ENCODE data around the gene IGSF3.
"Not testable (repeated sequence)": the region's sequence is repeated elsewhere in the genome, so short reads cannot be mapped to it uniquely, and the experiment has no call there.

The IGSF3 gene

DNA sequence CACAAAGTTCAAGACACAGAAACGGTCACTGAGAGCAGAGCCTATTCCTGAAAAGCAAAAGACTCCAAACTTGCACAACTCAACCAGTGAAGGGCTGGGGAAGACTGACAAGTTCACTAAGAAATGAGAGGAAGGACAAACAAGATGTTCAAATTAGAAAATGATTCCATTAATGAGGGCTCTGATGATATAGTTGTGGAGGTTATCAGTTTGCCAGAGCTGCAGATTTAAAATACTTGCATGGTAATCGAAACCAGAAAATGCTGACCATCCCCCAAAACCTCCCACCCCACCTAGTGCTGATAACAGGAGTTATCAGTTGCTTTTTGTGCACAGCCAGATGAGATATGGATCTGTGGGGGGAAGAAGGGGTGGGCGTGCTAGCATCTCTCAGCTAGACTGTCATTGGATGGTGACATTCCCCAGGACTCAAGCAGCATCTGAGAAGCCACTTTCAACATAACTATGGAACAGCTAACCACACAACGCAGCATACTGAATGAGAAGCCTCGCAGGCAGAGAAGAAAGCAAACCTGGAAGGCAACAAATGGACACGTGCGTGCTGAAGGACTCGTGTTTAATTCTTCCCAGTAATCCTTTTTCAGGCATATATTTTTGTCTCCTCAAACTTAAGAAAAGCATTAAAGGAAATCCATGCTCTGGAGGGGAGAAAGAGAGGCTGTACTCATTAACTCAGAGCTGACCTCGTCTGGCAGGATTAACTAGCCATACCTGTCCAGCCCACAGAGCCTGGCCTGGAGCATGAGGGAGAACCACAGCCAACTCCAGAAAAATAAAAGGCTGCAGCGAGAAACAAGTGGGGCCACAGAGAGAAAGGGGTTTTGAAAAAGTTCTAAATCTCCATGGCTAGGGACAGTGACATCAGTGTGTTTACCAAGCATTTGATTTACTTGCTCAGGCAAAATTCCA lies 35.3 kb downstream of the IGSF3 start:
- H3K9ac ChIP-seq (ENCODE audit: low read depth in 1 of 2, low read length in 2 of 2); H3K9me3 ChIP-seq (ENCODE audit: control insufficient read depth in 1 of 2, low read length in 2 of 2); H3K4me3 ChIP-seq (ENCODE audit: low read depth in 1 of 2, low read length in 2 of 2); H3K4me1 ChIP-seq (ENCODE audit: control insufficient read depth in 1 of 2, insufficient read depth in 2 of 2, low read length in 2 of 2); H3K27ac ChIP-seq (ENCODE audit: low read depth, low read length); H3K36me3 ChIP-seq (ENCODE audit: control insufficient read depth in 1 of 2, insufficient read depth in 2 of 2, low read length in 2 of 2); H3K27me3 ChIP-seq (ENCODE audit: control insufficient read depth in 1 of 2, insufficient read depth in 2 of 2, low read length in 2 of 2): not testable (repeated sequence)

DNA sequence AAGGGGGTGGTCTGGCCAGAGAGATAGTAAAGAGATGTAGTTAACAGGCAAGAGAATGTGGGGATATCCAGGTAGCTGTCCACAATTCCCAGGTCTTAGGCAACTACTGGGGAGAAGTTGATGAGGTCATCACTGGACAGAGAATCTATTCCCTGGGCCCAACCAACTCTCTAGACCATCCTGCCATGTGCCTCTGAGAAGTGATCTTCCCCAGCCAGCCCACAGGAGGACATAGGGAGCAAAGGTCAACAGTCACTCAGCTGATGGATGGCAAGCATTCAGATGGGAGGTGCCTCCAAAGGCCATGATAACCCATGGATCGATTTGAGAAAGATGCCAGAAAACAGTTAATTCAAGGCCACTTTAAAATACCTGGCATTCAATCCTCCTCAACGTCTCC lies 36.0 kb downstream of the IGSF3 start:
- H3K27ac ChIP-seq (ENCODE audit: low read depth, low read length); H3K4me3 ChIP-seq (ENCODE audit: low read depth in 1 of 2, low read length in 2 of 2); H3K4me1 ChIP-seq (ENCODE audit: control insufficient read depth in 1 of 2, insufficient read depth in 2 of 2, low read length in 2 of 2); H3K27me3 ChIP-seq (ENCODE audit: control insufficient read depth in 1 of 2, insufficient read depth in 2 of 2, low read length in 2 of 2); H3K9ac ChIP-seq (ENCODE audit: low read depth in 1 of 2, low read length in 2 of 2); H3K9me3 ChIP-seq (ENCODE audit: control insufficient read depth in 1 of 2, low read length in 2 of 2); H3K36me3 ChIP-seq (ENCODE audit: control insufficient read depth in 1 of 2, insufficient read depth in 2 of 2, low read length in 2 of 2): not testable (repeated sequence)

DNA sequence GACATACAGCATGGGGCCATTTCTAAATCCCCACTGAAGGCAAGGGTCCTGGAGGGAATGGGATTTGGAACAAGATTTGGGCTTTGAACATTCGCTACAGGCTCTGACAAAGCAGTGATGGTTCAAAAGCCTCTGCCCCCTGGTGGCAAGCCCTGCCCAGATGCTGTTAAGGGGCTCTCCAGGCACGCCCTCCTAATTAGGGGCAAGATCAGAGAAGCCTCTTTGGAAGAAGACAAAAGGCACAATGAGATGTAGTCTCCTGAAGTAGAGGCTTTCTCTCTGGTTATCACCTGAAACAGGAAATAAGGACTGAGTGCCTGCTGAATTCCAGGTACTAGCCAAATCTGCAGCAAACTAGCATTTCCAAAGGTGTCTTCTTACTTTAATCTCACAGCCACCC lies 37.5 kb downstream of the IGSF3 start:
- H3K9ac ChIP-seq (ENCODE audit: low read depth in 1 of 2, low read length in 2 of 2); H3K27me3 ChIP-seq (ENCODE audit: control insufficient read depth in 1 of 2, insufficient read depth in 2 of 2, low read length in 2 of 2); H3K27ac ChIP-seq (ENCODE audit: low read depth, low read length); H3K9me3 ChIP-seq (ENCODE audit: control insufficient read depth in 1 of 2, low read length in 2 of 2); H3K4me3 ChIP-seq (ENCODE audit: low read depth in 1 of 2, low read length in 2 of 2); H3K4me1 ChIP-seq (ENCODE audit: control insufficient read depth in 1 of 2, insufficient read depth in 2 of 2, low read length in 2 of 2); H3K36me3 ChIP-seq (ENCODE audit: control insufficient read depth in 1 of 2, insufficient read depth in 2 of 2, low read length in 2 of 2): not testable (repeated sequence)

DNA sequence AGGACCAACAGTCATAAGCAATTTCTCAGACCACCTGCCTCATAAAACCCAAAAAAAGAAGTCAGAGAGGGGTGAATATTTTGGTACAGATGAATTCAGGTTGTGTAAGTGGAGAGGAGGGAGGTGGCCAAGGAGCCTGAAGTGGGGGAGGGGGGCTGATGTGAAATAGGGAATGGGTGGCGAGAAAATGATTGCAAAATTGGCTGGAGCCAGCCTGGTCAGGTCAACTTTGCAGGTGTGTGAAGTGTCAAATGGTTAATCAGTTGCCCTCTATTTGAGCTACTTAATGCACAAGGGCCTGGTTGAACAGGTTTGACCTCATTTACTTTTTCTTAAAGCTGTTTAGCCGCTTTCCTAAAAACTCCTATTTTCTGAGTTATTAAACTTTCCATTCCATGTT lies 38.1 kb downstream of the IGSF3 start:
- H3K27ac ChIP-seq (ENCODE audit: low read depth, low read length); H3K9ac ChIP-seq (ENCODE audit: low read depth in 1 of 2, low read length in 2 of 2); H3K36me3 ChIP-seq (ENCODE audit: control insufficient read depth in 1 of 2, insufficient read depth in 2 of 2, low read length in 2 of 2); H3K9me3 ChIP-seq (ENCODE audit: control insufficient read depth in 1 of 2, low read length in 2 of 2); H3K27me3 ChIP-seq (ENCODE audit: control insufficient read depth in 1 of 2, insufficient read depth in 2 of 2, low read length in 2 of 2); H3K4me1 ChIP-seq (ENCODE audit: control insufficient read depth in 1 of 2, insufficient read depth in 2 of 2, low read length in 2 of 2); H3K4me3 ChIP-seq (ENCODE audit: low read depth in 1 of 2, low read length in 2 of 2): not testable (repeated sequence)

DNA sequence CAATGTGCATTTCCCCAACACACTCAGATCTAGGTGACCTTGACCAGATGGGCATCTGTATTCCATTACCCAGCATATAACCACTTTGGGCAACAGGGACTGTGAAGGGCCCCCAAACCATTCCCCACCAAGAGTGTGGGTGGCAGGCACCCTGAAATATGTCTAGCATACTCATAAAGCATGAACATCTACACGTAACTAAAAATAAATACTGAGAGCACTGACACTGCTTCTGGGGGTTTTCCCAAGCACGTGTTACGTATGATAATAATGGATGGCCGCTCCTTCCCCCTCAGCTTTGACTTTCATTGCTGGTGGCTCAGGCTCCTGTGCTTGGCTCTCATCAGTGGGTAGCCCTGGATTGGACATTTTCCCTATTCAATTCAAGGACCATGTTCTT lies 39.1 kb downstream of the IGSF3 start:
- no peak overlapping the region for H3K4me3 ChIP-seq (ENCODE audit: low read depth in 1 of 2, low read length in 2 of 2)
- H3K4me1 ChIP-seq (ENCODE audit: control insufficient read depth in 1 of 2, insufficient read depth in 2 of 2, low read length in 2 of 2) = peaks cover 5 to 10% of the 10 kb centered on the region in 2 donors
- H3K9me3 ChIP-seq (ENCODE audit: control insufficient read depth in 1 of 2, low read length in 2 of 2) = no peaks in the 10 kb centered on the region
- no peak overlapping the region for H3K27ac ChIP-seq (ENCODE audit: low read depth, low read length)
- no peak overlapping the region for H3K9ac ChIP-seq (ENCODE audit: low read depth in 1 of 2, low read length in 2 of 2)
- no peaks in the 10 kb centered on the region for H3K27me3 ChIP-seq (ENCODE audit: control insufficient read depth in 1 of 2, insufficient read depth in 2 of 2, low read length in 2 of 2)
- H3K36me3 ChIP-seq (ENCODE audit: control insufficient read depth in 1 of 2, insufficient read depth in 2 of 2, low read length in 2 of 2) = no peaks in the 10 kb centered on the region

DNA sequence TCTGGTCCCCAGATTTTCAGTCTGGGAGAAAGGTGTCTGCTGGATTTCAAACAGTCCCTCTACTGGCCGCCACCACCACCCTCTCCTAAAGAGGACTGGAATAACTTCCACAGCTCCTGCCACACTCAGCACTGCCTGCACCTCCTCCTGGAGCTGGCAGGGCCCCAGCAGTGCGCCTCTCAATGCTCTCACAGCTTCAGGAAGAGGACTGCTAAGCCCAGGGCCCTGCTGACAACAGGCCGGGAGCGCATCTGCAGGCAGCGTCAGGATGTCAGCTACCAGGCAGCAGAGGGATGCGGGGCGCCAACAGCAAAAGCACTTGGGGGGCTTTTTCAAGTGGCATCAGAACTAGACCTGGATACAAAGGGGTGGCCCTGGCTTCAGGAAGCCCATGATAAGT lies 40.2 kb downstream of the IGSF3 start:
- not testable (repeated sequence) for H3K27ac ChIP-seq (ENCODE audit: low read depth, low read length)

DNA sequence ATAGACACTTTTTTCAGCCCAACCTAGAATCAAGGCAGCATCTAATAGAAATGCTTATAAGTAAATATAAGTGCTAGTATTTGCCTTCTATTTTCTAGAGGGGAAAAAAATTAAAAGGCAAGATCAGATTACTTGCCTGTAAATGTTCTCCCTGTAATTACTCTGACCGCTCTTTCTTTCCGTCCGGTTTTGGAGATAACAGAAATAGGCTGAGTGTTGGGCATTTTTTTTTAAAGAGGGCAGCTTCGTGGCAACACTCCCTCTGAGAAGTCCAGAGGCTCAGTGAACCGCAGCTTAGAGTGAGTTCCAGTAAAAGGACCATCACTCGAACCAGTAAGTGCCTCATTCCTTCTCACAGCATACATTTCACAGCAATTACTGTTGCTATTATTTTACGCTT lies 40.6 kb downstream of the IGSF3 start:
- not testable (repeated sequence) for H3K4me1 ChIP-seq (ENCODE audit: control insufficient read depth in 1 of 2, insufficient read depth in 2 of 2, low read length in 2 of 2); H3K27me3 ChIP-seq (ENCODE audit: control insufficient read depth in 1 of 2, insufficient read depth in 2 of 2, low read length in 2 of 2); H3K9ac ChIP-seq (ENCODE audit: low read depth in 1 of 2, low read length in 2 of 2); H3K4me3 ChIP-seq (ENCODE audit: low read depth in 1 of 2, low read length in 2 of 2); H3K27ac ChIP-seq (ENCODE audit: low read depth, low read length); H3K9me3 ChIP-seq (ENCODE audit: control insufficient read depth in 1 of 2, low read length in 2 of 2); H3K36me3 ChIP-seq (ENCODE audit: control insufficient read depth in 1 of 2, insufficient read depth in 2 of 2, low read length in 2 of 2)

More for the DNA sequence above, 40.2 kb downstream of the IGSF3 start:
- H3K9ac ChIP-seq (ENCODE audit: low read depth in 1 of 2, low read length in 2 of 2); H3K4me3 ChIP-seq (ENCODE audit: low read depth in 1 of 2, low read length in 2 of 2); H3K4me1 ChIP-seq (ENCODE audit: control insufficient read depth in 1 of 2, insufficient read depth in 2 of 2, low read length in 2 of 2); H3K27me3 ChIP-seq (ENCODE audit: control insufficient read depth in 1 of 2, insufficient read depth in 2 of 2, low read length in 2 of 2); H3K9me3 ChIP-seq (ENCODE audit: control insufficient read depth in 1 of 2, low read length in 2 of 2); H3K36me3 ChIP-seq (ENCODE audit: control insufficient read depth in 1 of 2, insufficient read depth in 2 of 2, low read length in 2 of 2): not testable (repeated sequence)

DNA sequence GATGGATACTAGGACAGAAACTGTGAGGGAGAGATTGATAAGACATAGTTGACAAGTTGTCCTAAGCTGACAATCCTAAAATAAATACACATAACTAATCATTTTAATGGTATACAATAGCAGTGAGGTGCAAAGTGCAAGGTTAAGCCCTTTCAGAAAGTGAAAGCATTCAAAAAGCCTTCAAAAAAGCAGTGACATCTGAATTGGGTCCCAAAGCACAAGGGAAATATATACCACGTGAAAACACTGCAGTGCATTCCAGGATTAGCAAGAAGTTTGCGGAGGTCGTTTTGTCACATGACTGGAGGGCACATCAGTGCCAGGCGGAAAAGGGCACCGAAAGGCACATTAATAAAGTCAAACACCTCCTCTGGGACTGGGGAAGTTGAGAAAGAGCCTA lies 42.4 kb downstream of the IGSF3 start:
- not testable (repeated sequence) for H3K4me3 ChIP-seq (ENCODE audit: low read depth in 1 of 2, low read length in 2 of 2); H3K36me3 ChIP-seq (ENCODE audit: control insufficient read depth in 1 of 2, insufficient read depth in 2 of 2, low read length in 2 of 2); H3K9ac ChIP-seq (ENCODE audit: low read depth in 1 of 2, low read length in 2 of 2); H3K27ac ChIP-seq (ENCODE audit: low read depth, low read length); H3K27me3 ChIP-seq (ENCODE audit: control insufficient read depth in 1 of 2, insufficient read depth in 2 of 2, low read length in 2 of 2); H3K9me3 ChIP-seq (ENCODE audit: control insufficient read depth in 1 of 2, low read length in 2 of 2); H3K4me1 ChIP-seq (ENCODE audit: control insufficient read depth in 1 of 2, insufficient read depth in 2 of 2, low read length in 2 of 2)

DNA sequence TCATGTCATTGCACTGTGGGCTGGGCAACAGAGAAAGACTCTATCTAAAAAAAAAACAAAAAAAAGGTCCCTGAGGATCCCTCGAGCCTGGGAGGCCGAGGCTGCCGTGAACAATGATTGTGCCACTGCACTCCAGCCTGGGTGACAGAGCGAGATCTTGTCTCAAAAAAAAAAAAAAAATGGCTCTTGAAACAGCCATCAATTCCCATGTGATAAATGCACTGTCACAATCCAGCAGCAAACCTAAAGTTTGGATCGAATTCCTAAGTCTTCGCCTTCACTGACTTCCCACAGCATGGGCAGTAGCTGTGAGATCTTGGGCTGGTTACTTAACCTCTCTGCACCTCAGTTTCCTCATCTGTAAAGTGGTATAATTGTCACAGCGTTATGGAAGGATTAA lies 43.5 kb downstream of the IGSF3 start:
- Histone ChIP-seq H3K27ac (ENCODE audit: low read depth, low read length) (no peak overlapping the region), H3K9ac (ENCODE audit: low read depth in 1 of 2, low read length in 2 of 2) (no peak overlapping the region), H3K4me3 (ENCODE audit: low read depth in 1 of 2, low read length in 2 of 2) (no peak overlapping the region), H3K9me3 (ENCODE audit: control insufficient read depth in 1 of 2, low read length in 2 of 2) (no peaks in the 10 kb centered on the region), H3K36me3 (ENCODE audit: control insufficient read depth in 1 of 2, insufficient read depth in 2 of 2, low read length in 2 of 2) (no peaks in the 10 kb centered on the region), H3K27me3 (ENCODE audit: control insufficient read depth in 1 of 2, insufficient read depth in 2 of 2, low read length in 2 of 2) (no peaks in the 10 kb centered on the region), H3K4me1 (ENCODE audit: control insufficient read depth in 1 of 2, insufficient read depth in 2 of 2, low read length in 2 of 2) (peaks cover 5 to 6% of the 10 kb centered on the region in 2 donors)

DNA sequence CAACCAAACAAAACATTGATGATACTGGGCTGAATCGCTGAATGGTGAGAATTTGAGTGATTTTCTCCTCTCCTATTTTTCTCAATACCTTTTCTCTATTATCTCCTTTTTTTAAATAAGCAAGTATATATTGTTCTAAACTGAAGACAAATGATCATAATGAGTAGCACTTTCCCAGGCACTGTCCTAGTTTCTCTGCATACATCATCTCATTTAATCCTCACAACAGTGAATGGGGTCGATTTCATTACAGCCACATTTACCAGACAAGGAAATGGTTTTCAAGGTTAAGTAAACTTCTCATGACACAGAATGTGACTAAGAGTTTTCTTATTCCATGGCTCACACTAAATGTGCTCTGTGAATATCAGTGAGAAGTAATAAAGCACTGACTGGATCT lies 45.0 kb downstream of the IGSF3 start:
- not testable (repeated sequence) for H3K27me3 ChIP-seq (ENCODE audit: control insufficient read depth in 1 of 2, insufficient read depth in 2 of 2, low read length in 2 of 2); H3K9me3 ChIP-seq (ENCODE audit: control insufficient read depth in 1 of 2, low read length in 2 of 2); H3K4me3 ChIP-seq (ENCODE audit: low read depth in 1 of 2, low read length in 2 of 2); H3K9ac ChIP-seq (ENCODE audit: low read depth in 1 of 2, low read length in 2 of 2); H3K4me1 ChIP-seq (ENCODE audit: control insufficient read depth in 1 of 2, insufficient read depth in 2 of 2, low read length in 2 of 2); H3K36me3 ChIP-seq (ENCODE audit: control insufficient read depth in 1 of 2, insufficient read depth in 2 of 2, low read length in 2 of 2); H3K27ac ChIP-seq (ENCODE audit: low read depth, low read length)

DNA sequence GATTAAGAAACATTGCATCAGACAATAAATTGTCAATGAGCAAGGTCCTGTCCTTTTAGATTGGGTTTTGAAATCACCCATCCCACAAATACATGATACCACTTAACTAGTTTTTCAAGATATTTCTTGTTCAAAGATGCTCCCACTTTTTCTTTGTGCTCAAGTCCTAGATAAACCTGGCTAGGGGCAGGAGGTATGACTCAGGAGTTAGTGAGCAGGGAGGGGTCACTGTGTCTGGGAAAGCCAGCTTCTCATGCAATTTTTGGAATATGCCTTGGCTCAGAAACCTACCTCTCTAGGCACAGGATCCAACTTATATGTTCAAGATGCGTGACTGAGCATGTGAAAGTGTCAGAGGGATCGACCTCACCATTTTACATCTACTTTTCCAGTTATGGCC lies 45.8 kb downstream of the IGSF3 start:
- H3K9ac ChIP-seq (ENCODE audit: low read depth in 1 of 2, low read length in 2 of 2); H3K4me3 ChIP-seq (ENCODE audit: low read depth in 1 of 2, low read length in 2 of 2); H3K9me3 ChIP-seq (ENCODE audit: control insufficient read depth in 1 of 2, low read length in 2 of 2): not testable (repeated sequence)

More for the DNA sequence above, 45.8 kb downstream of the IGSF3 start:
- H3K4me1 ChIP-seq (ENCODE audit: control insufficient read depth in 1 of 2, insufficient read depth in 2 of 2, low read length in 2 of 2); H3K27me3 ChIP-seq (ENCODE audit: control insufficient read depth in 1 of 2, insufficient read depth in 2 of 2, low read length in 2 of 2); H3K36me3 ChIP-seq (ENCODE audit: control insufficient read depth in 1 of 2, insufficient read depth in 2 of 2, low read length in 2 of 2); H3K27ac ChIP-seq (ENCODE audit: low read depth, low read length): not testable (repeated sequence)

Measured in duodenal mucosa (tissue), 2 donors.